Islet precursor cell (in vitro differentiated cells): ENCODE results near the gene GNRH2.
"Not testable (repeated sequence)": the region's sequence is repeated elsewhere in the genome, so short reads cannot be mapped to it uniquely, and the experiment has no call there.

Experiments used
- DNase-seq: peaks from one replicate; pipeline ENCODE4 v3.0.0-alpha.2; 2018

The GNRH2 gene

GRCh38 chr20:3043322-3043721, at the start of gene GNRH2:
Gene GNRH2 (plus strand): TSS chr20:3043622. CDS start chr20:3044415, 793 bp downstream.
- DNase-seq = no peak

GRCh38 chr20:2995796-2996195, 47.6 kb upstream of the GNRH2 start:
- DNase-seq = no peak

- DNase-seq = no peak
Observed at GRCh38 chr20:2998728-2999127, 44.7 kb upstream of the GNRH2 start.

GRCh38 chr20:3000852-3001523, 42.4 kb upstream of the GNRH2 start:
- no peak for DNase-seq

- no peak for DNase-seq
Observed at GRCh38 chr20:3003416-3003815, 40.0 kb upstream of the GNRH2 start.

- DNase-seq = no peak
Observed at GRCh38 chr20:3010985-3011723, 32.3 kb upstream of the GNRH2 start.

- DNase-seq = no peak
Observed at GRCh38 chr20:3011752-3012151, 31.7 kb upstream of the GNRH2 start.

GRCh38 chr20:3013771-3014170, 29.7 kb upstream of the GNRH2 start:
- no peak for DNase-seq

- no peak for DNase-seq
Observed at GRCh38 chr20:3014179-3014578, 29.2 kb upstream of the GNRH2 start.

GRCh38 chr20:3014662-3015061, 28.8 kb upstream of the GNRH2 start:
- no peak for DNase-seq

- DNase-seq = not testable (repeated sequence)
Observed at GRCh38 chr20:3015302-3015701, 28.1 kb upstream of the GNRH2 start.

- DNase-seq = no peak
Observed at GRCh38 chr20:3021327-3021726, 22.1 kb upstream of the GNRH2 start.

- no peak for DNase-seq
Observed at GRCh38 chr20:3021777-3022176, 21.6 kb upstream of the GNRH2 start.

GRCh38 chr20:3022559-3023490, 20.6 kb upstream of the GNRH2 start:
- DNase-seq = peak; percentile 62

GRCh38 chr20:3027987-3028386, 15.4 kb upstream of the GNRH2 start:
- no peak for DNase-seq

GRCh38 chr20:3031524-3032147, 11.8 kb upstream of the GNRH2 start:
- no peak for DNase-seq

- DNase-seq = no peak
Observed at GRCh38 chr20:3032624-3033023, 10.8 kb upstream of the GNRH2 start.

GRCh38 chr20:3037654-3038053, 5.8 kb upstream of the GNRH2 start:
- DNase-seq = no peak

- DNase-seq = no peak
Observed at GRCh38 chr20:3038454-3038853, 5.0 kb upstream of the GNRH2 start.

- DNase-seq = no peak
Observed at GRCh38 chr20:3039426-3039825, 4.0 kb upstream of the GNRH2 start.

GRCh38 chr20:3040086-3040485, 3.3 kb upstream of the GNRH2 start:
- no peak for DNase-seq

GRCh38 chr20:3041854-3042409, 1.5 kb upstream of the GNRH2 start:
- no peak for DNase-seq

- DNase-seq = no peak
Observed at GRCh38 chr20:3042625-3043024, 797 bp upstream of the GNRH2 start.
